ENCODE results near the gene CD1E. TPM values are rescaled to one million over a fixed set of nuclear protein-coding genes. Genes with fewer than 3 reads are reported as not detected.

CD1E gene
- total and polyA plus RNA-seq, 2 of the 8 experiments (the other 6 are each of a cell fraction or from before 2014, with no cell fraction given) = not detected

- no peak within 1 kb of the TSS for H2AFZ ChIP-seq (ENCODE audit: low read length)
- no peak within 1 kb of the TSS for H3K9ac ChIP-seq (replicated peaks in 1 of 4; ENCODE audit: extremely low read depth in 1 of 4, low read depth in 3 of 4, low read length in 3 of 4)
- no peak within 1 kb of the TSS for H2BK12ac ChIP-seq (ENCODE audit: low read depth, low read length)
- H4K20me1 ChIP-seq (replicated peaks in 1 of 2; ENCODE audit: control insufficient read depth in 1 of 2, insufficient read depth in 2 of 2, low read length in 2 of 2) = no peaks in the 10 kb centered on the region
- 83% methylated on average over 2 of the region's 2 CpGs; no CpG with 5 or more reads in 1 of the 2 experiments for WGBS, 2 experiments (ENCODE audit: extremely low coverage in 1 of 2, insufficient coverage in 1 of 2, insufficient read length in 1 of 2, insufficient replicate concordance in 2 of 2, low coverage in 1 of 2, low lambda C conversion rate in 2 of 2, missing lambda C conversion rate in 1 of 2)
- no peak within 1 kb of the TSS for H4K8ac ChIP-seq (ENCODE audit: extremely low read depth, insufficient read depth, low read length)
- H3K23ac ChIP-seq (ENCODE audit: insufficient read length) = no peak within 1 kb of the TSS
- no peak for TF ChIP-seq NRF1 (IDR thresholded peaks at IDR 0.05; ENCODE audit: low read depth, low read length)
- TF ChIP-seq POLR2AphosphoS5 (IDR thresholded peaks at IDR 0.05; ENCODE audit: low read depth, low read length) = no peak
- no peak for TF ChIP-seq SP1 (IDR thresholded peaks at IDR 0.05; ENCODE audit: low read depth, low read length)
- TF ChIP-seq JUND (IDR thresholded peaks at IDR 0.05; ENCODE audit: low read length) = no peak
- TF ChIP-seq ZNF274 (IDR thresholded peaks at IDR 0.05; ENCODE audit: borderline replicate concordance, extremely low read depth, low read length) = no peak
- no peak for TF ChIP-seq POU5F1 (IDR thresholded peaks at IDR 0.05; ENCODE audit: low read depth, low read length)
- no peak for TF ChIP-seq TBP (IDR thresholded peaks at IDR 0.05; ENCODE audit: low read depth, low read length)
- TF ChIP-seq SIRT6 (IDR thresholded peaks at IDR 0.05; ENCODE audit: low read length) = no peak
- no peak for TF ChIP-seq SIN3A (conservative IDR thresholded peaks at IDR 0.05 in 1 of 2, IDR thresholded peaks at IDR 0.05 in 1 of 2; ENCODE audit: low read depth in 1 of 2, low read length in 2 of 2)
- TF ChIP-seq JUN (IDR thresholded peaks at IDR 0.05; ENCODE audit: low read depth, low read length) = no peak
- TF ChIP-seq YY1 (IDR thresholded peaks at IDR 0.05; ENCODE audit: low read depth, low read length) = no peak
- TF ChIP-seq SIX5 (IDR thresholded peaks at IDR 0.05; ENCODE audit: low read depth, low read length) = no peak
- no peak for TF ChIP-seq RBBP5 (IDR thresholded peaks at IDR 0.05; ENCODE audit: borderline replicate concordance, low read depth, low read length)
- TF ChIP-seq PHF8 (conservative IDR thresholded peaks at IDR 0.05; ENCODE audit: low read depth, low read length) = no peak
- no peak for TF ChIP-seq CHD1 (IDR thresholded peaks at IDR 0.05; ENCODE audit: low read depth, low read length)
- H3K27me3 ChIP-seq (replicated peaks in 1 of 4; ENCODE audit: control insufficient read depth in 3 of 4, extremely low read depth in 1 of 4, insufficient read depth in 3 of 4, low read length in 3 of 4) = no peaks in the 10 kb centered on the region
- no peaks in the 10 kb centered on the region for H3K23me2 ChIP-seq (ENCODE audit: low read depth, low read length)
- no peaks in the 10 kb centered on the region for H3K36me3 ChIP-seq (ENCODE audit: control insufficient read depth in 2 of 4, insufficient read depth in 4 of 4, low read length in 3 of 4)
- H4K91ac ChIP-seq (replicated peaks; ENCODE audit: insufficient read length, low read length) = no peak within 1 kb of the TSS
- H3K79me1 ChIP-seq (ENCODE audit: low read depth, low read length) = no peaks in the 10 kb centered on the region
- CTCF ChIA-PET (ENCODE audit: partially characterized antibody) = interaction anchor here (1.4 to 3.1 kb wide), 2 partner anchors 127 to 128 kb away, joined by 7 to 33 read pairs; no protein-coding TSS in a partner anchor
- H3K4me2 ChIP-seq (ENCODE audit: insufficient read depth in 1 of 2, low read depth in 2 of 2, low read length in 2 of 2) = no peak within 1 kb of the TSS
- H2BK20ac ChIP-seq (ENCODE audit: low read length) = no peak within 1 kb of the TSS
- POLR2A ChIA-PET (ENCODE audit: partially characterized antibody) = no interaction called here
- no peak within 1 kb of the TSS for H2BK15ac ChIP-seq (ENCODE audit: low read length)
- no peak within 1 kb of the TSS for H3K4me3 ChIP-seq (ENCODE audit: extremely low read depth in 1 of 4, insufficient read depth in 2 of 4, low read depth in 3 of 4, low read length in 4 of 4)
- no peak within 1 kb of the TSS for H4K5ac ChIP-seq (ENCODE audit: insufficient read length, low read depth, low read length)
- H3K79me2 ChIP-seq (ENCODE audit: control insufficient read depth in 1 of 2, insufficient read depth in 2 of 2, low read length in 2 of 2) = no peaks in the 10 kb centered on the region
- H3K27ac ChIP-seq (ENCODE audit: low read depth, low read length) = no peak within 1 kb of the TSS
- no peak within 1 kb of the TSS for H3K14ac ChIP-seq (ENCODE audit: insufficient read length)
- H3K56ac ChIP-seq (replicated peaks; ENCODE audit: insufficient read length, low read depth, low read length) = no peak within 1 kb of the TSS
- no peak within 1 kb of the TSS for H3K18ac ChIP-seq (ENCODE audit: extremely low read depth, low read length)
- FAIRE-seq (no peak), DNase-seq (ENCODE audit: low read depth in 1 of 2, low spot score in 2 of 2) (no peak)
- H2AK5ac ChIP-seq (ENCODE audit: low read depth, low read length) = no peak within 1 kb of the TSS
- no peak within 1 kb of the TSS for H2BK120ac ChIP-seq (replicated peaks; ENCODE audit: low read depth, low read length)
- no peaks in the 10 kb centered on the region; a peak in 1 of 4 replicates for H3K9me3 ChIP-seq (ENCODE audit: insufficient read depth in 2 of 2, low read depth in 1 of 2, low read length in 1 of 2)
- no peak within 1 kb of the TSS for H3K4ac ChIP-seq (replicated peaks; ENCODE audit: insufficient read length, low read depth, low read length)
- no peaks in the 10 kb centered on the region for H3K4me1 ChIP-seq (replicated peaks in 1 of 4; ENCODE audit: control insufficient read depth in 3 of 4, insufficient read depth in 4 of 4, low read length in 3 of 4)
- no peak within 1 kb of the TSS for H2BK5ac ChIP-seq (ENCODE audit: low read depth, low read length)
Measured at GRCh38 chr1:158331481-158332150, 22.1 kb upstream of the CD1E start, which contains the start of gene CD1B. CD1B (minus strand) TSS chr1:158331531; CDS start chr1:158331423, 108 bp downstream.

Data from H1 (cell line).